Diencephalon (tissue), 1 donor: ENCODE results near the gene TCF3. TPM values are rescaled to one million over a fixed set of nuclear protein-coding genes. Genes with fewer than 3 reads are reported as not detected.

ENCODE experiments used
- small RNA-seq: library from RNA; depleted of rRNA; stranded (forward); fragments of <200 nt; gene quantifications from one replicate; pipeline ENCODE3, GENCODE V24; 2014
- total RNA-seq: library from RNA; depleted of rRNA; stranded (reverse); fragments of >200 nt; gene quantifications from one replicate; pipeline ENCODE4 v1.2.3, GENCODE V29; 2014

The TCF3 gene
- 27.0 TPM for total RNA-seq

DNA sequence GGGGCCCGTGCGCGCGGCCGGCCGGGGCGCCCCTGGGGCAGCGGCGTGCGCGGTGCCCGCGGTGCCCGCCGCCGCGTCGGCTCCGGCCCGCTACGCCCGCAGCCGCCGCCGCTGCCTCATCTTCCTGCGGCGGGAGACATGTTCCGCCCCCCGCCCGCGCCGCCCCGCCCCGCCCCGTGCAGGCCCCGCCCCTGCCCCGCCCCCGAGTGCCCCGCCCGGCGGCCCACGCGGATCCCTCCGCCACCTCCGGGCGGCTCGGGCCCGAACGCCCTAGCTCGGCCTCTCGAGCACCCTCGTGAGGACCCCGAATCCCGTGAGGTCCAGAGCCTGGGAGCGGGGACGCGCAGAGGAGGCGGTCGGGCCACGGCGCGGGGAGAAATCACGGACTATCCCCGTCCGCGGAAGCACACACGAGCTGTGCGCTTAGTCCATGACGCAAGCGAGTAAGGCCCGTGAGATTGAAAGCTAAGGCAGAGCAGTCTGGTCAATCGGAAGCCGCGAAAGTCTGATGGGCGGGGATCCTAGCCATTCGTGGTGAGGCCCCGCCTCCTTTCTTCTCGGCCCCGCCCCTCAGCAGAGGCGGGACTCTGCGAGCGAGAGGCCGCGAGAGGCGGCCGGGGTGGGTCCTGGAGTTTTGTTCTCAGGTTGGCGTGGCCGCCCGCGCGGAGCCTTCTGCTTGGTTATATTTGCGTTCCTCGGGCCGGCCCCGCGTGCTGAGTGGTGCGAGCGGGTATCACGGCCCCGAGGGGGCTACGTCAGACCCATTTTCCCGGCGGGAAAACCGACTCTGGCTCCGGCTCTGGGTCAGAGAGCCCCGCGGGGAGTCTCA lies at the start of gene TCF3:
TSS of gene TCF3 (minus strand) at position 145 of the 829 bp plus-strand sequence. CDS start 2,367 bp downstream, outside the sequence.

DNA sequence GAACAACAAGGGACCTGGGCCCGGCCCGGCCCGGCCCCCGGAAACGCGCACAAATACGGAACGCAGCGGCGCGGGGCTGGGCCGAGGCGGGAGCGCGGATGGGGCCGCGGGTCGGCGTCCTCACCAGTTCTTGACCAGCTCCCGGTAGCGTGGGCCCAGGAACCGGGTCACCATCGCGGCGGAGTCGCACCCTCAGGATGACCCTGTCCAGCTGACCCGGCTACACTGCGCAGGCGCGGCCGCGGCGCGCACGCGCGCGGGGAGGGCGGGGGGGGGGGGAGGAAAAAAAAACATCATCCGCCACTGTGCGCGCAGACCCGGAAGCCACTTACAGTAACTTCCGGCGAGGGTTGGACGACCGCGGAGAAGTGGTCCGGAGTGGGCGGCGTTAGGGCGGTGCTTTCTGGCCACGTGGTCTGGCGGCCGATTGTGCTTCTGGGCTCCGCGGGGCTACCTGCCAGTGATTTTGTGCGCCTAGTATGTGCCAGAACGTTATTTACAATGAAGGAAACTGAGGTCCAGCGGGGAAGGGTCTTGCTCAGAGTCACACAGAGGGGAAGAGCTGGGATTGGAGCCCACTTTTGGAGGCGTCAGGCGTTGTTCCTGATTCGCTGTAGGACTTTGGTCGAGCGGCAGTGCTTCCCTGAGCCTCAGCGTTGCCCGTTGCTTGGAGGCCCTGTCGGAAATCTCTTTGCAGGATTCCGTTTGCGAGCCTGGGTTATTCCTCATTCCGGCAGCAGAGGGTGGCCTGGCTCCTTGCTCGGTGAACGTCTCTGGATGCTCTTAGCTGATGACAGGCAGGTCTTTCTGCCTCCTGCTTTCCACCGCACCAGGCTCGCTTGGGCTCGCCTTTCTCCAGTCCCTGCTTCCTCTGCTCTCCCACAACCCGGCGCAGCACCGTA lies 46.9 kb downstream of the TCF3 start, which contains the start of gene UQCR11:
TSS of gene UQCR11 (minus strand) at position 227 of the 902 bp plus-strand sequence. CDS start at position 174, 53 bp downstream.

DNA sequence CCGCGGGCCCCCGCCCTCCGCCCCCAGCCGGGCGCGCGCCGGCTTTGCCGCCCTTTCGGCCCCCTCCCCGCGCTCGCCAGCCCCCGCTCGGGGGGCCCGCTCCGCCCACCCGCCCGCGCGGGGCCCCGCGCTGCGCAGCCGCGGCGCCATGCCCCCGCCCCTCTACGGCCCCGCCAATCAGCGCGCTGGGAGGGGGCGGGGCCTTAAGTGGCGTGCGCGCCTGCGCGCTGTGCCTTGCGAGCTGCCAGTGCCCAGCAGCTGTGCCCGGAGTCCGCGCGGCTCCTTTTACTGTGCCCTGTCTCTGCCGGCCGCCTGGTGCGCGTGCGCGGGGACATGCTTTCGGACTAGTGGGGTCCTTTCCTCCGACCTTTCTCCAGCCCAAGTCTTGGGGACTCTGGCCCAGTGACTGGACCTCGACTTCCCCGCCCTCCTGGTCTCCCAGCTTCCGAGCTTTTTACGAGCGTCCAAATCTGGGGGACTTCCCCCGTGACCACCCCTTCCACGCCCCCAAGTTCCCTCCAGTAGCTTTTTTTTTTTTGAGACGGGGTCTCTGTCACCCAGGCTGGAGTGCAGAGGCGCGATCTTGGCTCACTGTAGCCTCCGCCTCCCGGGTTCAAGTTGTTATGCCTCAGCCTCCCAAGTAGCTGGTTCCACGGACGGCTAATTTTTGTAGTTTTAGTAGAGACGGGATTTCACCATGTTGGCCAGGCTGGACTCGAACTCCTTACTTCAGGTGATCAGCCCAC lies 59.5 kb downstream of the TCF3 start, which contains the start of gene MBD3:
TSS of gene MBD3 (minus strand) at position 111 of the 746 bp plus-strand sequence. CDS start 234 bp downstream, outside the sequence.

DNA sequence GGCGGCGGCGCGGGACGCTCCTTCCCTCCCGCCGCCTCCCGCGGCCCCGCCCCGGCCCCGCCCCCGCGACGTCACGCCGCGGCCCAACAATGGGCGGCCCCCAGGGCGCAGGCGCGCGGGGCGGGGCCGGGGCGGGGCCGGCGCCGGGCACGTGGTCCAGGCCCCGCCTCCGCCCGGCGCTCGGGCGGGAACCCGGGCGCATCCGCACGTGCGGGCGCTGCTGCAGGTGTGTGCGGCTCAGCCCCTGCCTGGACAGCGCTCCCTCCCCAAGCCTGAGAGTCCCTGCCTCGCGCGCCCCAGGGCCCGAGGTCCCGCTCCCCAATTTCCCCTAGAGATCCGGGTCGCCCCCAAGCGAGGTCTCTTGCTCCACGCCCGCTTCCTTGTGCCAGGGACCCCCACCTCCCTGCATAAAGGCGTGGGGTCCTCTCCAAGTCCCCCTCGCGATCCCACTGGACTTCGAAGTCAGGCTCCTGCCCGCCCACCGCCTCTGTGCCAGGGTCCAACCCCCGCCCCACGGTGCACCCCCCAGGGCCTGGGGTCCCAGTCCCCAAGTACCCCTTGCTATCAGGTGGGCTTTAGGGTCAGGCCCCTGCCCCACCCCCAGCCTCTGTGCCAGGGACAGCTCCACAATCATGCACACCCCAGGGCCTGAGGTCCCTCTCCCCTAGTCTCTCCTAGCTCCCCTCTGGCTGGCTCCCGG lies 83.9 kb downstream of the TCF3 start, which contains the start of gene MEX3D:
TSS of gene MEX3D (minus strand) at position 6 of the 700 bp plus-strand sequence. CDS start 267 bp downstream, outside the sequence.

Small RNA genes lying within 50 kb of the gene (small RNA-seq; reads per million reads assigned to genes)
- gene AC005943.2 (not detected), gene RN7SL477P (not detected), gene RNU6-1223P (not detected)

Other genes with a start within 250 kb of the TCF3 start
- 27.2 TPM for gene DAZAP1, start 245.0 kb downstream of the TCF3 start, total RNA-seq
- 300 TPM for gene RPS15, start 214.2 kb downstream of the TCF3 start, total RNA-seq
- gene APC2, start 202.5 kb downstream of the TCF3 start, total RNA-seq = 122 TPM
- gene C19orf25, start 173.4 kb downstream of the TCF3 start, total RNA-seq = 22.8 TPM
- gene PCSK4, start 162.3 kb downstream of the TCF3 start, total RNA-seq = 3.9 TPM
- gene REEP6, start 161.4 kb downstream of the TCF3 start, total RNA-seq = 5.1 TPM
- not detected for gene ADAMTSL5, start 139.6 kb downstream of the TCF3 start, total RNA-seq
- gene PLK5, start 128.5 kb downstream of the TCF3 start, total RNA-seq = 0.23 TPM
- 33.9 TPM for gene MEX3D, start 84.3 kb downstream of the TCF3 start, total RNA-seq
- gene MBD3, start 59.8 kb downstream of the TCF3 start, total RNA-seq = 42.4 TPM
- 61.8 TPM for gene UQCR11, start 47.2 kb downstream of the TCF3 start, total RNA-seq
- gene ONECUT3, start 100.9 kb upstream of the TCF3 start, total RNA-seq = 0.23 TPM
- 0.69 TPM for gene ATP8B3, start 159.7 kb upstream of the TCF3 start, total RNA-seq
- gene REXO1, start 195.9 kb upstream of the TCF3 start, total RNA-seq = 9.2 TPM
- 4.6 TPM for gene KLF16, start 211.0 kb upstream of the TCF3 start, total RNA-seq
- 48.4 TPM for gene ABHD17A, start 232.9 kb upstream of the TCF3 start, total RNA-seq